ENCODE results near the gene GMDS. TPM values are rescaled to one million over a fixed set of nuclear protein-coding genes. Genes with fewer than 3 reads are reported as not detected.
A peak's percentile ranks its signal among the peaks of the same experiment; 100 is the strongest.

The GMDS gene
- polyA plus RNA-seq, 1 donor (not counting 4 experiments of a cell fraction or from before 2014, with no cell fraction given) = 22.1 TPM

GRCh38 chr6:2221726-2222274 is 23.6 kb downstream of the GMDS start:
- H3K27ac ChIP-seq (ENCODE audit: control insufficient read depth, insufficient read depth, low read length) = no peak overlapping the region
- no peak for FAIRE-seq
- dilution Hi-C loops (cut with MboI; ENCODE audit: extremely low pct_ligation_motif_present, low sequenced_read_pairs) = no loop called here

GRCh38 chr6:2220154-2220553 is 25.3 kb downstream of the GMDS start:
- no peaks in the 10 kb centered on the region for H3K79me2 ChIP-seq (ENCODE audit: control insufficient read depth, insufficient read depth, low read length)

More at GRCh38 chr6:2221726-2222274, 23.6 kb downstream of the GMDS start:
- no peaks in the 10 kb centered on the region for H3K9me1 ChIP-seq (ENCODE audit: control insufficient read depth, extremely low read depth, insufficient read depth, low read length)
- H3K9ac ChIP-seq (ENCODE audit: control insufficient read depth, extremely low read depth, insufficient read depth, low read length) = no peak overlapping the region
- H3K4me1 ChIP-seq (ENCODE audit: control insufficient read depth, extremely low read depth, insufficient read depth, low read length) = no peaks in the 10 kb centered on the region
- H3K27me3 ChIP-seq (ENCODE audit: control insufficient read depth, extremely low read depth, insufficient read depth, low read length) = no peaks in the 10 kb centered on the region
- H3K79me2 ChIP-seq (ENCODE audit: control insufficient read depth, insufficient read depth, low read length) = no peaks in the 10 kb centered on the region
- H2AFZ ChIP-seq (ENCODE audit: control insufficient read depth, low read length) = no peak overlapping the region
- peak overlapping the region; percentile 2 for H3K4me2 ChIP-seq (ENCODE audit: control insufficient read depth, extremely low read depth, insufficient read depth, low read depth, low read length)
- no peak for TF ChIP-seq CTCF (optimal IDR thresholded peaks at IDR 0.05 in 1 of 3, IDR thresholded peaks at IDR 0.05 in 1 of 3, conservative IDR thresholded peaks at IDR 0.05 in 1 of 3; ENCODE audit: extremely low read depth in 1 of 3, insufficient read depth in 2 of 3, low read length in 3 of 3)
- no peak for TF ChIP-seq EZH2 (IDR thresholded peaks at IDR 0.05; ENCODE audit: low read length)
- no peaks in the 10 kb centered on the region for H3K36me3 ChIP-seq (ENCODE audit: control insufficient read depth in 2 of 2, extremely low read depth in 1 of 2, insufficient read depth in 2 of 2, low read length in 2 of 2)
- H3K4me3 ChIP-seq (ENCODE audit: control insufficient read depth in 2 of 3, extremely low read depth in 1 of 3, insufficient read depth in 2 of 3, low read depth in 1 of 3, low read length in 3 of 3) = no peak overlapping the region
- no peaks in the 10 kb centered on the region for H4K20me1 ChIP-seq (ENCODE audit: control insufficient read depth, extremely low read depth, insufficient read depth, low read length)
- no peak for DNase-seq (ENCODE audit: low read depth, low spot score)
- H3K9me3 ChIP-seq (ENCODE audit: control insufficient read depth, low read depth, low read length) = no peaks in the 10 kb centered on the region

More at GRCh38 chr6:2220154-2220553, 25.3 kb downstream of the GMDS start:
- no peak overlapping the region for H3K4me2 ChIP-seq (ENCODE audit: control insufficient read depth, extremely low read depth, insufficient read depth, low read depth, low read length)
- H3K9me3 ChIP-seq (ENCODE audit: control insufficient read depth, low read depth, low read length) = no peaks in the 10 kb centered on the region
- FAIRE-seq = no peak
- no peaks in the 10 kb centered on the region for H3K4me1 ChIP-seq (ENCODE audit: control insufficient read depth, extremely low read depth, insufficient read depth, low read length)
- no peaks in the 10 kb centered on the region for H3K27me3 ChIP-seq (ENCODE audit: control insufficient read depth, extremely low read depth, insufficient read depth, low read length)
- dilution Hi-C loops (cut with MboI; ENCODE audit: extremely low pct_ligation_motif_present, low sequenced_read_pairs) = no loop called here
- H3K9ac ChIP-seq (ENCODE audit: control insufficient read depth, extremely low read depth, insufficient read depth, low read length) = no peak overlapping the region
- H3K9me1 ChIP-seq (ENCODE audit: control insufficient read depth, extremely low read depth, insufficient read depth, low read length) = no peaks in the 10 kb centered on the region
- DNase-seq (ENCODE audit: low read depth, low spot score) = no peak
- no peaks in the 10 kb centered on the region for H4K20me1 ChIP-seq (ENCODE audit: control insufficient read depth, extremely low read depth, insufficient read depth, low read length)
- H3K27ac ChIP-seq (ENCODE audit: control insufficient read depth, insufficient read depth, low read length) = no peak overlapping the region
- no peak overlapping the region for H2AFZ ChIP-seq (ENCODE audit: control insufficient read depth, low read length)
- H3K4me3 ChIP-seq (ENCODE audit: control insufficient read depth in 2 of 3, extremely low read depth in 1 of 3, insufficient read depth in 2 of 3, low read depth in 1 of 3, low read length in 3 of 3) = no peak overlapping the region
- H3K36me3 ChIP-seq (ENCODE audit: control insufficient read depth in 2 of 2, extremely low read depth in 1 of 2, insufficient read depth in 2 of 2, low read length in 2 of 2) = no peaks in the 10 kb centered on the region
- TF ChIP-seq EZH2 (IDR thresholded peaks at IDR 0.05; ENCODE audit: low read length) (no peak), CTCF (optimal IDR thresholded peaks at IDR 0.05 in 1 of 3, IDR thresholded peaks at IDR 0.05 in 1 of 3, conservative IDR thresholded peaks at IDR 0.05 in 1 of 3; ENCODE audit: extremely low read depth in 1 of 3, insufficient read depth in 2 of 3, low read length in 3 of 3) (no peak)

Measured in keratinocyte (primary cell).